Endometrial microvascular endothelial cells (primary cell): ENCODE measurements around the gene RAPSN. TPM values are rescaled to one million over a fixed set of nuclear protein-coding genes. Genes with fewer than 3 reads are reported as not detected.

Source experiments
- in situ Hi-C: cut with HindIII; loops from 2 replicates; pipeline ENCODE4 v1.10.0; 2017; ENCODE audit warnings: low sequenced_read_pairs, low pct_unique_long_range_greater_than_20kb; ENCODE audit errors: inconsistent ontology term
- total RNA-seq: library from RNA; depleted of rRNA; stranded (reverse); fragments of >200 nt; gene quantifications from one replicate; pipeline ENCODE4 v1.2.3, GENCODE V29; 2015; ENCODE audit errors: inconsistent ontology term

Gene RAPSN
- total RNA-seq, 1 donor from 2014 or later: not detected

DNA sequence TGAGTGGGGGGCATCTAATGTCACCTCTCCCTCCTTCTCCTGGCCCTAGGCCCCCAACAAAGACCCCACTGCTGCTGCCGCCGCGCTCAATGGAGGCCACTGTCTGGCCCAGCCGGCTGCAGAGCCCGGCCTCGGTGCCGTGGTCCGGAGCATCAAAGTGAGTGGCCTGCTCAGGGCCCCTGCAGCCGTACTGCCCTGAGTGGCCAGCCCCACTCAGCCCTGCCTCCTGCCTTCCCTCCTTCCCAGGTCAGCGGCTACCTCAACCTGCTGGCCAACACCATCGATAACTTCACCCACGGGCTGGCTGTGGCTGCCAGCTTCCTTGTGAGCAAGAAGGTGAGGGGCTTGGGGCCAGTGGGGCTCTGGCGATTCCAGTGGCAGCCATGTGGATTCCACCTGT, 35.6 kb downstream of the RAPSN start:
- in situ Hi-C loops: no loop called here

GRCh38 chr11:47411884-47412746, 36.8 kb downstream of the RAPSN start:
- in situ Hi-C loops: no loop called here

GRCh38 chr11:47410370-47411264, 38.3 kb downstream of the RAPSN start:
- in situ Hi-C loops: no loop called here

- in situ Hi-C loops: no loop called here
Measured at GRCh38 chr11:47409440-47410369, 39.2 kb downstream of the RAPSN start.

DNA sequence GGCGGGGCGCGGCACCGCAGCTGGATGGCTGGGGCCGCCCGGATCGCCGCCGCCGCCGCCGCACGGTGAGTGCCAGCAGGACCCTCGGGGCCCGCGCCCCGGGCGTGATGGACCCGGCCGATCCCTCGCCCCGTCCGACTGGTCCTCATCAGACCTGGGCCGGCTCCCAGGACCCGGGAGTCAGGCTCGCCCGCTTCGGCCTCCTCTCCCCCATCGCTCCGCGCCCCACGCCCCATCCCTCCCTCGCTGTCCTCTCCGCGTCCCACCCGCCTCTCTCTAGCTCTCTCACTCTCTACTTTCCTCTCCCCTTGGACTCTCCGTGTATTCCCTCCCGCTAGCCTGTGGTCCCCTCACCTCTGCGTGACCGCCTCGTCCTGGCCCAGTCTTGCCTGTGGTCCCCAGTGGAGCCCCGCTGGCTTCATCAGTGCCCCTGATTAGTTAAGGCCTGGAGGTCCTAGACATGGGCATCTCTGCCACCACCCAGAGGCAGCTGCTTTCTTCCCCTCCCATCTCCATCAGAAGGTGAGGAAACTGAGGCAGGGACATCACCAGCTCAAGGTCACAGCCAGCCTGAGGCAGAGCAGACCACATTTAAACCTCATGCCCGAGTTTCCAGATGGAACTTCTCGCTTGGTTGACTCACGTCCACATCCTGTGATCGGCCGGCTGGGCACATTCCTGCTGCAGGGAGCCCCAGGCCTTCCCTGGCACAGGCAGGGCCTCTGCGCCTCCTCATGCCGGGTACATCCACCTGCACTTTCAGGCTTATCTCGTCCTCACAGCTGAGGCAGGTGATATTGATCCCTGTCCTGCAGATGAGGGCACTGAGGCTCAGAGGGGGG, 40.1 kb downstream of the RAPSN start:
- in situ Hi-C loops: no loop called here

DNA sequence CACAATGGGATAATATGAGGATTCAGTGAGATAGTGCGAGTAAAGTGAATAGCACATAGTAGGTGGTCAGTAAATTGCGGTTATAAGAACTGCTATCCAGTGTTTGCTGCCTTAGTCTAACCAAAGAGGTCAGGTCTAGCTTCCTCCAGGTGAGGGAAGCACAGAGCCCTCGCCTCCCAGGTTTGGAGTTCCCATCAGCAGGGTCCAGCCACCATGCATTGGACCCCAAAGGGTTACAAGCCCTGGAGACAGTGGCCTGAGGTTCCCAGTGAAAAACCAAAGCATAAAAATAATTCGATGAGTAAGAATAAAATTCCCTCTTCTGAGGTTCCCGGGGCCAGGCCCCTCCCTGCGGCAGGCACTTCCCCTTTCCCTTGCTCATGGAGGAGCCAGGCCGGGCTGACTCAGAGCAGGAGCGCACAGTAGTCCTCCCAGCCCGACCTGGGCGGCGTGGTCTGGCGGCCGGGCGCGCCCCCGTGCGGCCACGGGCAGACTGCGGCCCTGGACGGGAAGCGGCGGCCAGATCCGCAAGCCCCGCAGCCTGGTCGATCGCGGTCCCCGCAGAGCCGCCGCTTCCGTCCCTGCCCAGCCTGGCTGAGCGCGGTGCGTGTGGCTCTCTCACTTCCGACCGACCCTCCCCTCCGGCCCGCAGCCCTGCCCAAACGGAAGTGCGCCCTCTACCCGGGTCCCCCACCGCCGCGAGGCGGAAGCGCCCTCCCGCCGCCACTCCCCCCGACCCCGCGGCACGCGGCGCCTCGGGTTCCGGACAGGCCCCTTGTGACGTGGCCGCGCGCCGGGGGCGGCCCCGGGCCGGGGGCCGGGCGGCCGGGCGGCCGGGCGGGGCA, 41.0 kb downstream of the RAPSN start, which contains the start of gene SLC39A13:
SLC39A13 (plus strand) TSS at position 845 of the 845 bp plus-strand sequence. CDS start 1,505 bp downstream, outside the sequence.
- in situ Hi-C loops: no loop called here

DNA sequence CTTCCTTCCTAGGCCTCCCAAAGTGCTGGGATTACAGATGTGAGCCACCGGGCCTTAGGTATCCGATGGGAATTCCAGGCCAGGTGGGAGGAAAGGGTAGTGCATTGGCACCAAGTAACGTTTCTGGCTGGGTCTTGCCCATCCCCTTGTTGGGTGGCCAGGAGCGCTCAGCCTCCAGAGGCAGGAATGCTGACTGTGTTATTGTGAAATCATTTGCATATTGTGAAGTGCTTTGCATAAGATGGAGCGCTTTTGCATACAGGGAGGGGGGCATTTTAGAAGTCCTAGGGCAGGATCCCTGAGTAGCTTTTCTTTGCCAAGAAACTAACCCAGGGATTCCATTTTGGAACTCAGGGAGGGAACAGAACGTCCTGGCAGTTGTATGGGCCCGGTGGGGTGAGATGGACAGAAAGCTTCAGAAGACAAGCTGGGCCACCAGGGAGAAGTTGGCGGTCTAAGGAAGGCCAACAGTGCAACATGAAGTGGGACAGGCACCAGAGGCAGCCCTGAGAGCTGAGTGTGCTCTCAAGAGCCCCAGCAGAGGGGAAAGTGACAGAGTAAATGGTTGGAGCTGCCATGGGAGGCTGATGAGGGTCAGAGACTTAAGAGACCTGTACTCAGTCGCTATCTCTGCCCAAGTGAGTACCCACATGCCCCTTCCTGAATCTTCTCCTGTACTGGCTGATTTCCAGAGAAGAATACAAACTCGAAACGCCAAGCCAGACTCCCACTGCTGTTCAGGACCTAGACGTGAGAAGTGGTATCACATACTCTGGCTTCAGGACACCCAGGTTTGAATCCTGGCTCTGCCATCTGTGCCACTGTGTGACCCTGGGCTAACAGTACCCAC, 41.8 kb downstream of the RAPSN start:
- in situ Hi-C loops: no loop called here

DNA sequence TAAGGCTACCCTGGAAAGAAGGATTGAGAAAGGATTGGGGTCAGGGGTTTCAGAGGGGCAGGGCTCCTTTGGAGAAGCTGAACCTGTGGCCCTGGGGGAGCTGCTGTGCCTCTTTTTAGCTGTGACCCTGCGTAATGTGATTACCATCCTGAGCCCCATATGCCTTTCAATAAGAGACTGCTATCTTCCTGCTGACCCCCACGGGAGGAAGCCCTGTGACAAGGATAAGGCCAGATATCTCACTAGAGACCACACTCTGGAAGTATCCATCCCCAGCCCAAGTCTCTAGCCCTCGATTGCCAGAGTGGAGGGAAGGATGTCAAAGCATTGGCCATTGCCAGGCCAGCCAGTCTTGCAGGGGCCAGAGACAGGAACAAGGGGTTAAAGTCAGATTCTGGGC, 45.4 kb downstream of the RAPSN start:
- in situ Hi-C loops: no loop called here

GRCh38 chr11:47403135-47403534, 45.8 kb downstream of the RAPSN start:
- in situ Hi-C loops: no loop called here

GRCh38 chr11:47400768-47401279, 48.1 kb downstream of the RAPSN start:
- in situ Hi-C loops: no loop called here

GRCh38 chr11:47399860-47400767, 48.8 kb downstream of the RAPSN start:
- in situ Hi-C loops: no loop called here

- in situ Hi-C loops: no loop called here
Measured at GRCh38 chr11:47398551-47398950, 50.4 kb downstream of the RAPSN start.

- in situ Hi-C loops: no loop called here
Measured at GRCh38 chr11:47398011-47398410, 50.9 kb downstream of the RAPSN start.

DNA sequence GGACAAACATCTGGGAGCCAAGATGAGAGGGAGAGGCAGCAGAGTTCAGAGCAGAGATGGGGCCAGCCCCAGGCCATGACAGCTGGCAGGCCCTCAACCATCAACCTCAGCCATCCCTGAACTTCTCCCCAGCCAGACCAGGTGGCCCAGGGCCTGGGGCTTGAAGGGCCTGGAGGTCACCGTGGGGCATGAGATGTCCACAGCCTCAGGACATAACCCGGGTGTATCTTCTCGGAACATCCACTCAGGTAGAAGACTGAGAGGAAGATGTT, 53.0 kb downstream of the RAPSN start:
- in situ Hi-C loops: no loop called here
